ENCODE results near the gene HOXB4. TPM values are rescaled to one million over a fixed set of nuclear protein-coding genes. Genes with fewer than 3 reads are reported as not detected.

HOXB4 gene
- total and polyA plus RNA-seq, 2 of the 4 experiments (the other 2 are of a cell fraction), result 2.0 to 8.5 TPM

GRCh38 chr17:48587276-48588073 lies 9.3 kb upstream of the HOXB4 start:
- peak overlapping the region; percentile 98 for H3K4me2 ChIP-seq (ENCODE audit: low read depth, low read length)
- BruUV-seq (replicated peaks), result no TSS peak
- H3K27ac ChIP-seq (ENCODE audit: insufficient read depth, low read length), result peak overlapping the region; percentile 99
- H3K9me1 ChIP-seq (ENCODE audit: insufficient read depth, low read length), result no peaks in the 10 kb centered on the region; the same call in 1 of the 2 replicates
- peak overlapping the region; percentile 100 for H3K56ac ChIP-seq (ENCODE audit: extremely low read depth, insufficient read depth, low read length)
- no peak overlapping the region for H2AFZ ChIP-seq (replicated peaks; ENCODE audit: low read length, poor library complexity)
- no peaks in the 10 kb centered on the region for H3K27me3 ChIP-seq (ENCODE audit: control insufficient read depth, insufficient read depth, low read length)
- dilution Hi-C loops (cut with HindIII; ENCODE audit: low sequenced_read_pairs, unreplicated experiment), result no loop called here
- peak overlapping the region; percentile 99 for H3K4ac ChIP-seq (ENCODE audit: low read depth, low read length)
- H4K5ac ChIP-seq (ENCODE audit: low read depth, low read length), result peak overlapping the region; percentile 92
- ChIA-PET CTCF (interaction anchor here (0.6 to 2.6 kb wide), 4 partner anchors 25 to 236 kb away, joined by 3 to 15 read pairs (median 6); no protein-coding TSS in a partner anchor), POLR2A (ENCODE audit: unreplicated experiment) (interaction anchor here (0.6 to 1.6 kb wide), 18 partner anchors 11 to 750 kb away, joined by 3 to 14 read pairs (median 4); partner anchors contain the start of gene HOXB9)
- peak overlapping the region; percentile 96 for H3K18ac ChIP-seq (ENCODE audit: low read depth, low read length)
- peak overlapping the region; percentile 84 for H2BK20ac ChIP-seq (ENCODE audit: low read depth, low read length)
- H2BK5ac ChIP-seq (ENCODE audit: low read depth, low read length, poor library complexity, severe bottlenecking), result peak overlapping the region; percentile 99
- peak overlapping the region; percentile 100 for H3K23ac ChIP-seq (ENCODE audit: low read depth, low read length)
- H4K8ac ChIP-seq (ENCODE audit: low read depth in 2 of 2, low read length in 2 of 2), result peak overlapping the region; percentile 96 to 99
- intact Hi-C loops (cut with micrococcal nuclease), result no loop called here
- peak overlapping the region; percentile 94 for H2AK9ac ChIP-seq (replicated peaks; ENCODE audit: low read depth, low read length, poor library complexity)
- H2BK15ac ChIP-seq (ENCODE audit: low read depth, low read length), result peak overlapping the region; percentile 95; the same call in 2 of the 3 replicates
- H4K20me1 ChIP-seq (ENCODE audit: insufficient read depth, low read length), result no peaks in the 10 kb centered on the region; the same call in 1 of the 2 replicates
- DNase-seq (peak; percentile 82), ATAC-seq (ENCODE audit: low read depth) (peak; percentile 0; the same call in 1 of the 2 replicates)
- 0% methylated on average over 2 of the region's 5 CpGs; no CpG with 5 or more reads in 1 of the 2 experiments for WGBS, 2 experiments (ENCODE audit: extremely low coverage in 2 of 2, insufficient read length in 1 of 2)
- H2BK120ac ChIP-seq (ENCODE audit: low read depth, low read length), result peak overlapping the region; percentile 97
- H3K9me3 ChIP-seq (ENCODE audit: control insufficient read depth, insufficient read depth, low read length), result no peaks in the 10 kb centered on the region
- H3K4me3 ChIP-seq (ENCODE audit: insufficient read depth, low read depth, low read length), result peak overlapping the region; percentile 91
- H3K79me1 ChIP-seq (ENCODE audit: low read depth in 1 of 2, low read length in 2 of 2), result no peaks in the 10 kb centered on the region
- peak overlapping the region; percentile 100 for H3K9ac ChIP-seq (ENCODE audit: low read depth, low read length)
- peak overlapping the region; percentile 95 for H2AK5ac ChIP-seq (ENCODE audit: low read depth, low read length)
- in situ Hi-C loops (cut with MboI; ENCODE audit: low sequenced_read_pairs), result no loop called here
- H3K36me3 ChIP-seq (ENCODE audit: control insufficient read depth, insufficient read depth, low read length), result peaks cover 16% of the 10 kb centered on the region; the same call in 1 of the 2 replicates
- H3K14ac ChIP-seq (replicated peaks; ENCODE audit: low read depth, low read length), result peak overlapping the region; percentile 99
- peak overlapping the region; percentile 99 for H4K91ac ChIP-seq (ENCODE audit: insufficient read depth, low read depth, low read length)
- H3K4me1 ChIP-seq (ENCODE audit: control insufficient read depth, insufficient read depth, low read length), result peaks cover 12% of the 10 kb centered on the region
- no peak for TF ChIP-seq SMC3 (IDR thresholded peaks at IDR 0.05; ENCODE audit: low read depth, low read length)
- TF ChIP-seq, protein P1, sequence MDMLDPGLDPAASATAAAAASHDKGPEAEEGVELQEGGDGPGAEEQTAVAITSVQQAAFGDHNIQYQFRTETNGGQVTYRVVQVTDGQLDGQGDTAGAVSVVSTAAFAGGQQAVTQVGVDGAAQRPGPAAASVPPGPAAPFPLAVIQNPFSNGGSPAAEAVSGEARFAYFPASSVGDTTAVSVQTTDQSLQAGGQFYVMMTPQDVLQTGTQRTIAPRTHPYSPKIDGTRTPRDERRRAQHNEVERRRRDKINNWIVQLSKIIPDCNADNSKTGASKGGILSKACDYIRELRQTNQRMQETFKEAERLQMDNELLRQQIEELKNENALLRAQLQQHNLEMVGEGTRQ (IDR thresholded peaks at IDR 0.05; ENCODE audit: low read depth, low read length), result no peak
- TF ChIP-seq NFE2L2 (IDR thresholded peaks at IDR 0.05; ENCODE audit: low read depth, low read length), result no peak
- no peak for TF ChIP-seq RCOR1 (IDR thresholded peaks at IDR 0.05; ENCODE audit: insufficient replicate concordance, low read length)
- TF ChIP-seq MAZ (IDR thresholded peaks at IDR 0.05; ENCODE audit: borderline replicate concordance, low read depth, low read length), result no peak
- TF ChIP-seq MXI1 (IDR thresholded peaks at IDR 0.05; ENCODE audit: borderline replicate concordance, low read depth, low read length), result no peak
- no peak for TF ChIP-seq POLR2A (IDR thresholded peaks at IDR 0.05; ENCODE audit: low read depth, low read length)
- TF ChIP-seq MAFK (IDR thresholded peaks at IDR 0.05; ENCODE audit: low read depth, low read length), result no peak
- TF ChIP-seq CTCF (conservative IDR thresholded peaks at IDR 0.05; ENCODE audit: low read depth, low read length), result no peak
- no peak for TF ChIP-seq BHLHE40 (IDR thresholded peaks at IDR 0.05; ENCODE audit: low read depth, low read length)
- TF ChIP-seq CEBPB (IDR thresholded peaks at IDR 0.05; ENCODE audit: low read depth, low read length), result no peak
- TF ChIP-seq RFX5 (IDR thresholded peaks at IDR 0.05; ENCODE audit: low read depth, low read length), result no peak
- TF ChIP-seq RAD21 (IDR thresholded peaks at IDR 0.05; ENCODE audit: low read length), result no peak
